Sigmoid colon (tissue), 7 donors: Measurements from ENCODE around the gene FGFBP3. TPM values are rescaled to one million over a fixed set of nuclear protein-coding genes. Genes with fewer than 3 reads are reported as not detected.

Source experiments
- DNase-seq: peaks from one replicate; pipeline ENCODE4 v3.0.0-alpha.2; 2019
- H3K27ac ChIP-seq, 4 donors: fragments of 200-600 bp; sonication (generic); one replicate each; pipeline ENCODE4 v1.5.1; 2016 to 2019; ENCODE audit warnings: mild to moderate bottlenecking in 1 of 4
- H3K27me3 ChIP-seq, 3 donors: fragments of 200-600 bp; sonication (generic); one replicate each; pipeline ENCODE4 v1.5.1; 2019; ENCODE audit warnings: mild to moderate bottlenecking in 1 of 3
- H3K36me3 ChIP-seq, 4 donors: fragments of 200-600 bp; sonication (generic); one replicate each; pipeline ENCODE4 v1.5.1; 2016 to 2019
- H3K4me1 ChIP-seq, 4 donors: fragments of 200-600 bp; sonication (generic); one replicate each; pipeline ENCODE4 v1.5.1; 2017 to 2019
- H3K4me3 ChIP-seq, 4 donors: fragments of 200-600 bp; sonication (generic); one replicate each; pipeline ENCODE4 v1.5.1; 2017 to 2019; ENCODE audit warnings: mild to moderate bottlenecking in 2 of 4, moderate library complexity in 1 of 4
- H3K9me3 ChIP-seq, 4 donors: fragments of 200-600 bp in 3 of 4; sonication (generic) in 3 of 4; one replicate each; pipeline versions ENCODE4 v1.5.1 to v1.6.1; 2013 to 2019
- EP300 ChIP-seq, 4 donors: sonication (generic); formaldehyde crosslinking; IDR thresholded peaks; one replicate each; pipeline ENCODE4 v1.6.1; 2017; ENCODE audit warnings: antibody characterized with exemption in 4 of 4
- POLR2A ChIP-seq, 2 donors: fragments of 450-650 bp; IDR thresholded peaks; one replicate each; pipeline ENCODE4 v1.6.1; 2016; ENCODE audit warnings: antibody characterized with exemption in 2 of 2, mild to moderate bottlenecking in 2 of 2, moderate library complexity in 2 of 2
- POLR2AphosphoS5 ChIP-seq, 4 donors: sonication (generic); formaldehyde crosslinking; IDR thresholded peaks; one replicate each; pipeline ENCODE4 v1.6.1; 2017; ENCODE audit warnings: antibody characterized with exemption in 4 of 4
- WGBS, 2 donors: extraction: QIAGEN DNeasy Blood & Tissue Kit; methylation state at CpG; one replicate each; pipeline ENCODE4 v1.1.7; 2013; 5-methylcytosine and 5-hydroxymethylcytosine counted together
- intact Hi-C: fragments of 100-400 bp; cut with DNase I; formaldehyde crosslinking; loops from one replicate; pipeline ENCODE4 v1.15.1; 2023
- polyA plus RNA-seq, 3 donors: library from polyadenylated mRNA; stranded (reverse); fragments of 200-250 nt; gene quantifications; one replicate each; pipeline ENCODE4 v1.2.3, GENCODE V29; 2013
- total RNA-seq, 4 donors: library from RNA; depleted of rRNA; stranded (reverse); fragments of >200 nt; gene quantifications; one replicate each; pipeline ENCODE4 v1.1.0, GENCODE V29; 2016
- TF ChIP-seq, protein P1 (sequence below), 4 experiments: fragments of 450-650 bp in 3 of 4; fragments of 200-600 bp in 1 of 4; IDR thresholded peaks; one replicate each; pipeline ENCODE4 v1.5.1; 2016 to 2019; ENCODE audit warnings: antibody characterized with exemption in 4 of 4, mild to moderate bottlenecking in 3 of 4, moderate library complexity in 2 of 4
- donor health status: healthy with polysubstance abuse.
- donor health status: Bipolar disorder and iron deficiency.
- donor health status: healthy.

The FGFBP3 gene
- total and polyA plus RNA-seq, 7 donors = 0.16 to 1.2 (median 0.65) TPM; not detected in 1

- no peak overlapping the region for H3K27ac ChIP-seq
- 90 to 94% methylated on average over 1 of the region's 1 CpG for WGBS, 2 donors
- no peaks in the 10 kb centered on the region for H3K4me1 ChIP-seq
- TF ChIP-seq POLR2A (IDR thresholded peaks at IDR 0.05) = no peak
- TF ChIP-seq, protein P1, sequence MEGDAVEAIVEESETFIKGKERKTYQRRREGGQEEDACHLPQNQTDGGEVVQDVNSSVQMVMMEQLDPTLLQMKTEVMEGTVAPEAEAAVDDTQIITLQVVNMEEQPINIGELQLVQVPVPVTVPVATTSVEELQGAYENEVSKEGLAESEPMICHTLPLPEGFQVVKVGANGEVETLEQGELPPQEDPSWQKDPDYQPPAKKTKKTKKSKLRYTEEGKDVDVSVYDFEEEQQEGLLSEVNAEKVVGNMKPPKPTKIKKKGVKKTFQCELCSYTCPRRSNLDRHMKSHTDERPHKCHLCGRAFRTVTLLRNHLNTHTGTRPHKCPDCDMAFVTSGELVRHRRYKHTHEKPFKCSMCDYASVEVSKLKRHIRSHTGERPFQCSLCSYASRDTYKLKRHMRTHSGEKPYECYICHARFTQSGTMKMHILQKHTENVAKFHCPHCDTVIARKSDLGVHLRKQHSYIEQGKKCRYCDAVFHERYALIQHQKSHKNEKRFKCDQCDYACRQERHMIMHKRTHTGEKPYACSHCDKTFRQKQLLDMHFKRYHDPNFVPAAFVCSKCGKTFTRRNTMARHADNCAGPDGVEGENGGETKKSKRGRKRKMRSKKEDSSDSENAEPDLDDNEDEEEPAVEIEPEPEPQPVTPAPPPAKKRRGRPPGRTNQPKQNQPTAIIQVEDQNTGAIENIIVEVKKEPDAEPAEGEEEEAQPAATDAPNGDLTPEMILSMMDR (IDR thresholded peaks at IDR 0.05) = no peak
- no peak for TF ChIP-seq POLR2AphosphoS5 (IDR thresholded peaks at IDR 0.05)
- no peak for TF ChIP-seq EP300 (IDR thresholded peaks at IDR 0.05)
- no peaks in the 10 kb centered on the region for H3K9me3 ChIP-seq
- no peak overlapping the region for H3K4me3 ChIP-seq
- intact Hi-C loops = no loop called here
- peaks cover 0 to 59% (median 13%) of the 10 kb centered on the region in 4 donors for H3K36me3 ChIP-seq
- H3K27me3 ChIP-seq = no peaks in the 10 kb centered on the region
- DNase-seq = no peak
Measured at GRCh38 chr10:91941426-91941825, 32.1 kb upstream of the FGFBP3 start.

- intact Hi-C loops = no loop called here
- peaks cover 0 to 51% (median 14%) of the 10 kb centered on the region in 4 donors for H3K36me3 ChIP-seq
- H3K27me3 ChIP-seq = no peaks in the 10 kb centered on the region
- no peak overlapping the region for H3K27ac ChIP-seq
- TF ChIP-seq POLR2A (IDR thresholded peaks at IDR 0.05) (no peak), EP300 (IDR thresholded peaks at IDR 0.05) (no peak), POLR2AphosphoS5 (IDR thresholded peaks at IDR 0.05) (no peak)
- TF ChIP-seq, protein P1 (IDR thresholded peaks at IDR 0.05) = no peak
- no peaks in the 10 kb centered on the region for H3K4me1 ChIP-seq
- 97% methylated on average over 4 of the region's 4 CpGs for WGBS, 2 donors
- DNase-seq = no peak
- no peak overlapping the region for H3K4me3 ChIP-seq
- H3K9me3 ChIP-seq = no peaks in the 10 kb centered on the region
Measured at GRCh38 chr10:91939653-91940052, 30.4 kb upstream of the FGFBP3 start.

GRCh38 chr10:91935886-91936285, 26.6 kb upstream of the FGFBP3 start:
- WGBS, 2 donors = 93 to 98% methylated on average over 2 of the region's 2 CpGs
- peaks cover 0 to 19% (median 11%) of the 10 kb centered on the region in 4 donors for H3K4me1 ChIP-seq

GRCh38 chr10:91932737-91933136, 23.5 kb upstream of the FGFBP3 start:
- intact Hi-C loops = no loop called here
- peaks cover 0 to 16% (median 7%) of the 10 kb centered on the region in 4 donors for H3K36me3 ChIP-seq
- H3K4me3 ChIP-seq = no peak overlapping the region
- no peaks in the 10 kb centered on the region for H3K27me3 ChIP-seq
- no peak overlapping the region for H3K27ac ChIP-seq
- WGBS, 2 donors = 78 to 90% methylated on average over 1 of the region's 1 CpG
- H3K9me3 ChIP-seq = no peaks in the 10 kb centered on the region
- no peak for DNase-seq
- H3K4me1 ChIP-seq = peaks cover 0 to 40% (median 14%) of the 10 kb centered on the region in 4 donors
- no peak for TF ChIP-seq EP300 (IDR thresholded peaks at IDR 0.05)
- no peak for TF ChIP-seq POLR2A (IDR thresholded peaks at IDR 0.05)
- TF ChIP-seq, protein P1 (IDR thresholded peaks at IDR 0.05) = no peak

More at GRCh38 chr10:91935886-91936285, 26.6 kb upstream of the FGFBP3 start:
- Histone ChIP-seq H3K27ac (no peak overlapping the region), H3K9me3 (no peaks in the 10 kb centered on the region), H3K4me3 (no peak overlapping the region), H3K27me3 (no peaks in the 10 kb centered on the region), H3K36me3 (peaks cover 0 to 20% (median 7%) of the 10 kb centered on the region in 4 donors)
- no peak for TF ChIP-seq EP300 (IDR thresholded peaks at IDR 0.05)
- no peak for TF ChIP-seq POLR2A (IDR thresholded peaks at IDR 0.05)
- TF ChIP-seq, protein P1 (IDR thresholded peaks at IDR 0.05) = no peak
- no peak for TF ChIP-seq POLR2AphosphoS5 (IDR thresholded peaks at IDR 0.05)
- DNase-seq = no peak
- intact Hi-C loops = no loop called here
